CD4-positive, alpha-beta T cell treated with Interleukin-21 for 1 hour (primary cell): Measurements from ENCODE around the gene HLCS.

Experiments
- DNase-seq: peaks from one replicate; pipeline ENCODE4 v3.0.0-alpha.2; 2020

The HLCS gene

GRCh38 chr21:36879827-36880226 is 86.6 kb downstream of the HLCS start:
- no peak for DNase-seq

DNA sequence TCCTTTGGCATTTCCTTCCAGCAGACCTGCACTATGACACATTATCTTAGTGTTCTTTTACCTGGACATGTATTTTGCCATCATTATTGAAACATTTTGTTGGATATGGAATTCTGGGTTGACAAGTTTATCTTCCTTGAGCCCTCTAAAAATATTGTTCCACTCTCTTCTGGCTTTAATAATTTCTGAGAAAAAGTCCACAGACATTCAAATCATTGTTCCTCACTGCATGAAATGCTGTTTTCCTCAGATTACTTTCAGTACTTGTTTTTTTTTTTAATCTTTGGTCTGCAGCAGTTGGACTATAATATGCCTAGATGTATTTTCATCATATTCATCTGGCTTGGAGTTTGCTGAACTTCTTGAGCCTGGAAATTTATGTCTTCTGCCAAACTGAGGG is 88.7 kb downstream of the HLCS start:
- DNase-seq, result no peak

DNA sequence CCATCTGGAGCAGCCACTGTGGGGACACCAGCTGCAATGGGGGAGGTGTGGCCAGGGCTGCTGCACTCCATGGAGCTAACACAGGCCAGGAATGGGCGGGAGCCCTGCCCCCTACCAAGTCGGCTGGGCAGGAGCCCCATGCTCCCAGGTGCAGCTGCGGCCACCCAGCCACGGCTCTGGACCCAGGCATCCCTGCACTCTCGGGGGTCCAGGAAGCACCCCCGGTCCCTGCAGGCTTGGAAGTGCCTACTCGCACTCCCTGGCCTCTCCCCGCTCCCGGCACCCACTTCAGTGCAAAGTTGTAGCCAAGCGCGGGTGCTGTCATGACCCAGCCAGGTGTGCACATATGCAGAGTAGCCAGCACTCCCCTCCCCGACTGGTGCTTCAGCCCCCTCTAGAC is 91.8 kb downstream of the HLCS start:
- no peak for DNase-seq

- DNase-seq, result no peak
These were observed 93.0 kb downstream of the HLCS start for GRCh38 chr21:36873513-36873912.

DNA sequence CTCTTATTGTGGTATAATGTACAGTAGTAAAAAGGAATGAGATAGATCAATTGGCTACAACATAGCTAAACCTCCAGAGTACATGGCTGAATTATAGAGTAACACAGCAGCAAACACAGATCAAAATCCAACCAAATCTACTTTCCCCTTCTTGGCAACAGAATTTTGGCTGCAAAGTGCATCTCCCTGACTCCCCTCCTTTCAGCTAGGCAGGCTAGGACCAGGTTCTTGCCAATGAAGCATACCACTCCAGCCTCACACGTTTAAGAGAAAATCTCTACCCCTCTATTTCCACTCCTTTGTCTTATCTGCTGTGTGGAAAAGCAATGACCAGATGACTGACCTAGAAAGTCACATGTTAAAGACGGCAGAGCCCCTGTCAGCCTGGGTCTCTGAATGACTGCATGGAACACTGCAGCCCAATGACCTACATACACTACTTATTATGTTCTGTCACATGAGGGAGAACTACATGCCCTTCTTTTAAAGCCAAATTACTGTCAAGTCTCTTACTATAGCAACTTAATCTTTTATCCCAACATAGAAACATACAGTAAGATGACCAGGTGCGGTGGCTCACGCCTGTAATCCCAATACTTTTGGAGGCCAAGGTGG is 99.1 kb downstream of the HLCS start:
- no peak for DNase-seq

DNA sequence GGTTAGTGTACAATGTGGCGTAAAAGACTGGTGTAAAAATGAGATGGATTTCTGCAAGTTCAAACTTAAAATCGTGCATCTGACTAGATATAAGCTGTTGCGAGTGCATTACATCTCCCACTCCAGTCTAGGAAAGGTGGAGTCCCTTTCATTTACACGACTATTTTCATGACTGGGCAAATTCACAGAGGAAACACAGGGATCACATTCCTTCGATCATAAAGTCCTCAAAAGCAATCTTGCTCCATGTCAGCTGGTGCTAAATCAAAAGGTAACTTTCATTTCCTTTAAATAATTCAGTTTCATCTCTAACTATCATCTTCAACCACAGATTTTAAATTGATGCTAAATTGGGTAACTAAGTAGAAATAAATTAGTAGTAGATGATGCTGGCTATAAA is 100.0 kb downstream of the HLCS start:
- no peak for DNase-seq

DNA sequence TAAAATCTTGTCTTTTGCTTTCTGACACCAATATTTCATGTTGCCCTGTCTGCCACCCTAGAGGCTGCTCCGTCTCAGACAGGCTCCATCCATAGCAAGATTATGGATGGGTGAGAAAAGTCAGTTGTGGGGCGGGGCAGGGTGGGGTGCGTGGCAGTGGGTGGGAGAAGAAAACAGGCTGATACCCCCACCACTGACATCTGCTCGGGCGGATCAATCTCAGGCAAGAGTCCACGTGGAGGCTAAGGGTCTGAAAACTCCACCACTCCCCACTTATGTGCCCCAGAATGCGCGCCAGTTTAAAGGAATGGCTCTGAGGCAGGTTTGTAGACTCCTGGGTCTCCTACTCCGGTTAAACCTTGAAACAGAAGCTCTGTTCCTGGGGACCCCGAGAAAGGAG is 101.5 kb downstream of the HLCS start:
- DNase-seq, result no peak

DNA sequence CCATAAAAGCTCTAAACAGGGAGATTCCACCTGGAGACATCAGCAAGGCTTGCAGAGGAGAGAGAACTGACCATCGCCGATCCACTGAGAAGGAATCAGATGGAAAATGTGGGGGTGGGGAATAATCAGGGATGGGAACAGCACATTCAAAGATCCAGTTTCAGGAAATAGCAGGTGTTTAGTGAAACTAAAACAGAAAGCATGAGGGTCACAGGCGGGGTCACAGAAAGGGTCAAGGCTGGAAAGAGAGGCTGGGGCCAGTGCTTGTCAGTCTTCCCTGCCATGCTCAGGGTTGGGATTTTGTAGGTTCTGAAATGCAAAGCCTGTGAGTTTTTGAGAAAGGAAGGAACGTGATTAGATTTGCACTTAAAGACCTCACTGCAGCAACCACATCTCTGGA is 103.2 kb downstream of the HLCS start:
- DNase-seq, result no peak

DNA sequence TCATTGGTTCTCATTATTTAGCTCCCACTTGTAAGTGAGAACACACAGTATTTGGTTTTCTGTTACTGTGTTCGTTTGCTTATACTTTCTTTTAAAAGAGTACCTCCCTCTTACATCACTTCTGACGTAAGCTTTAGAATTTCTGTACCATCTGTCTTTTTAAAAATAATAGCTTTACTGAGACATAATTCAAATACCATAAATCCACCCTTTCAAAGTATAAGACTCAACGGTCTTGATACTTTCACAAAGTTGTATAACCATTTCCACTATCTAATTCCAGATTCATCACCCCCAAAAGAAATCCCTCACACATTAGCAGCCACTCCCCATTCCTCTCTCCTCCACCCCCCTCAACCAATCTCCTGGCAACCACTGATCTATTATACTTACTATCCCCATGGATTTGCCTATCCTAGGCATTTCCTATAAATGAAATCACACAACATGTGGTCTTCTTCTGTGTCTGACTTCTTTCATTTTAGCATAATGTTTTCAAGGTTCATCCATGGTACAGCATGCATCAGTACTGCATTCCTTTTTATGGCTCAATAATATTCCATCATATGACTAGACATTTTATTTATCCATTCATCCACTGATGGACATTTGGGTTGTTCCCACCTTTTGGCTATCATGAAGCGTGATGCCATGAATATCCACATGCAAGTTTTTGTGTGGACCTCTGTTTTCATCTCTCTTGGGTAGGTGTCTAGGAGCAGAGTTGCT is 104.7 kb downstream of the HLCS start:
- DNase-seq, result no peak

- no peak for DNase-seq
These were observed 105.5 kb downstream of the HLCS start for GRCh38 chr21:36860736-36861594.

DNA sequence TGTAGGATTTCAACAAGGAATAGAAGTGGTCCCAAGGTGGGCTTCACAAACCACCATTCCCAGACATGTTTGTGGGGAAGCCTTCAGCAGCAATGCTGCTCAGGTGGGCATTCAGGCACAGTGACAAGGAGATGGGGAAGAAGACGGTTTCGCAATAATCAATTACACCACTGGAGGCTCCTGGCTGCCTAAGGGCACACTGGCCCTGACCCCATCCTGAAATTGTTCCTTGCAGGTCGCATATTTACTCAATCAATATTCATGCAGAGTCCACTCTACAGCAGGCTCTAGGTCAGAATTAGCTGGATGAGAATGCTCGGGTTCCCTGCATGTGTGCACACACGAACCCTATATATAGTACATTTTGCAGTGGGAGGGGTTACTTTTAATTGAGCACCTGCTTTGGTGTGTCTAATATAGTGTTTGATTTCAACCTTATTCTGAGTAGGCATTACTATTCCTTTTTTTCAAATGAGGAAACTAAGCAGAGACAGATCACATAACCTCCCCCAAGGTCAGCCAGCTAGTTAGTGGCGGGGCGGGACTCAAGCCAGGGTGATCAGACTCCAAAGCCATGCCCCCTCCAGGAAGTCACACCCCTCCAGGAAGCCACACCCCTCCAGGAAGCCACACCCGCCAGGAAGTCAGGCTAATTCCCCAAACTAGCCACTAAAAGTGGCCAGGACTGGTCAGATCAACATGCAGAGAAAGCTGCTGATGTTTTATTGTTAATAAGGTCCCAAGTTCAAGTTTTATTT is 106.5 kb downstream of the HLCS start:
- DNase-seq, result peak; percentile 57

DNA sequence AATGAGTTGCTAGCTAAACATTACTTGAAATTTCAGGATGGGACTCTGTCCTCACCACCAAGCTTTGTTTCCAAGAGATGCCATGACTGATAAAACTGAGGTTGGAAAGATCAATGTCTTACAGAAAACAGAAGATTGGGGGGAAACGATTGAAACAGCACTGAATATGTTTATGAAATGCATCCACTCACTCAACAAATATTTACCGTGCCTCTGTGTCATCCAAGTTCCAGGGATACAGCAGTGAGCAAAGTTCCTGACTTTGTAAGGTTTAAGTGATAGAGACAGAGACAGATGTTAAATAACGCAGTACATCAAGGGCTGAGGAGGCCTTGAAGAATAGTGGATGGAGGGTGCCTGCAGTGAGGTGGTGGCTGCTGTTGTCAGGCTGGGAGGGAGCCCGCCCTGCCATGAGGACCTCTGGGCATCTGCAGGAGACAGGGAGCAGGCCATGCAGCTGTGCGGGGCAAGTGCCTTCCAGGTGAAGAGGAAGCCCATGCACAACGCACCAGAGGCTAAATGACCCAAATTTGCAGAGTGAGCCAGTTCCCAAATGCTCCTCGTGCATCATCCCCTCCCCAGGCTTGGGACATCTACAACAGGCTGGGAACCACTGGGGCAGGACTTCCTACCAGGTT is 108.0 kb downstream of the HLCS start:
- no peak for DNase-seq

GRCh38 chr21:36856643-36857042 is 109.8 kb downstream of the HLCS start:
- no peak for DNase-seq

DNA sequence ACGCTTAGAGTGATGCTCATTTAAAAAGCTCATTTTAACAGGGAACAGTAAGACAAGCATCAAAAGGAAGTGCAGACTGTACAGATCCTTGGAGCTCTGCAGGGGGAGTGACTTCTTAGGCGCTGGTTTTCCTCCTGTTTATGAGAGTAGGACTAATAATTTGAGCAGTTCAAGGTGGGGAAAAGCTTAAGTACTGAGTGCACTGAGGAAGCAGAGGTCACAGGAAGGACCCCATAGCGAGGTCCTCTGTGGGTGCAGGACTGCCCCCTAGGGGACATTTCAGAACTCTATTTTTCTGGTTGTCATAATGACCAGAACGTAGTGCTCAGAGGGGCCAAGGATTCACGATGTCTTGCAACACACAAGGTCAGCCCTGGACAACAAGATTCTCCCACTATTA is 112.1 kb downstream of the HLCS start:
- no peak for DNase-seq

DNA sequence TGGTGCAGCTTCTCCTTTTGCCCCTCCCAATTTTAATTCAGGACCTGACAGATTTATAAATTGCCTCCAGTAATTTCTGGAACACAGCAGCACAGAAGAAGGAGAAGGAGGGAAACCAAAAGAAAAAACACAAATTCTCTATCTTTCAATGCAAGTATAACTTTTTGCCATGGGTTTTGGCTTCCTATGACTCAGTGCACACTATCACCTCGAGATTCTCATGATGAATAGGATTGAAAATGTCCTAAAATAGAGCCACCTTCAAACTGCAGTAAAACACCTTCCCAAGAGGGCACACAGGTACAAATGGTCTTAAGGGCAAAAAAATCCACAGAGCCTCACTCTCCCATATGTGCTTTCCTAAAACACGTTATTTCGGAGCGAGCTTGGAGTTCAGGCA is 113.6 kb downstream of the HLCS start:
- DNase-seq, result no peak

DNA sequence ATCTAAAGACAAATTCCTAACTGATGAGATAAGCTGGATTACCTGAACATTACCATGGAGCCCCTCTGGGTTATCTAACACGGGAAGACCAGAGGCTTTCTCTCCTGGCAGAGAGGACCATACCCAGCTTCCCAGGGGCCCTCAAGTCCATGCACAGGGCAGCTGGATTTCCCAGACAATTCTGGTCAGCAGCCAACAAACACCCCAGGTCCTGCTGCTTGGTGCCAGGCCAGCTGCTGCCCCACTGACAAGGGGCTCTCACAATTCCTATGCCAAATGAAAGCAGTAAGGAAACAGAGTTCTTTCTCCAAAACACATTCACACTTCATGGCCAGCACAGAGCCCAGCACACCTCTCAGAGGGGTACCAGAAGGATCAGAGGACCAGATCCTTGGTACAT is 114.2 kb downstream of the HLCS start:
- no peak for DNase-seq

DNA sequence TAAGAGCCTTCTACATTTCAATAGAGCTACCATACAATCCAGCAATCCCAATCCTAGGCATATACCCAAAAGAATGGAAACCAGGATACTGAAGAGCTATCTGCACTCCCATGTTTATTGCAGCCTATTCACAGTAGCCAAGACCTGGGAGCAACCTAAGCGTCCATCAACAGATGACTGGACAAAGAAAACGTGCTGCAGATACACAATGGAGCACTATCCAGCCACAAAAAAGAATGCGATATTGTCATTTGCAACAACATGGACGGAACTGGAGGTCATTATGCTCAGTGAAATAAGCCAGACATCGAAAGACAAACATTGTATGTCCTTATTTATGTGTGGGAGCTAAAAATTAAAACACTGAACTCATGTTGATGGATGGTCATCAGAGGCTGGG is 115.3 kb downstream of the HLCS start:
- no peak for DNase-seq

DNA sequence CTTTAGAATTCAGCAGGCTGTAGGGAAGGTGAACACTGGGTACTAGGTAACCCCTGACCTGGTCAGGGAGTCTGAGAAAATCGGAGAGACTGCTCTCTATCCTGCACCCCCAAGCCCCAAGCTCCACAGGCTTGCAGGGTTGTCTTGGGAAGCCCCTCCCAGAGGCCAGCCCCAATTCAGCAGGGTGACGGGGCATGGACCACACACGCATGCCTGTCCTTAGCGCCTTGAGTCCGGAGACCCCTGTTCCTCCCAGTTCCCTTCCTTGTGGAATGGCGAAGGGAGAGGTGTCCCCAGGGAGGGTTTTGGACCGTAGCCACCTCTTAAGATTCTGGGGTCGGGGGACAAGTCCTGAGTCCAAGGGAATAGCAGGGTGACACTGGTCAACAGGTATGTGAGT is 116.1 kb downstream of the HLCS start:
- DNase-seq, result no peak

- no peak for DNase-seq
These were observed 116.9 kb downstream of the HLCS start for GRCh38 chr21:36849461-36850105.

GRCh38 chr21:36848730-36849274 is 117.7 kb downstream of the HLCS start:
- DNase-seq, result no peak

GRCh38 chr21:36847189-36847588 is 119.3 kb downstream of the HLCS start:
- DNase-seq, result no peak

- no peak for DNase-seq
These were observed 119.8 kb downstream of the HLCS start for GRCh38 chr21:36846631-36847030.
